Spleen (tissue), 11 donors: ENCODE data around the gene MCOLN1. TPM values are rescaled to one million over a fixed set of nuclear protein-coding genes. Genes with fewer than 3 reads are reported as not detected.
A peak's percentile ranks its signal among the peaks of the same experiment; 100 is the strongest.

ENCODE experiments used
- DNase-seq: peaks from one replicate; pipeline ENCODE4 v3.0.0-alpha.2; 2020
- H3K27ac ChIP-seq, 8 donors: fragments of 200-600 bp; sonication (generic) in 7 of 8; 1 replicate in 4 of 8; 2 replicates in 4 of 8; pipeline versions ENCODE4 v1.5.0 to v1.8.0; 2016 to 2021; ENCODE audit warnings: inconsistent platforms in 4 of 8, mild to moderate bottlenecking in 4 of 8, moderate library complexity in 1 of 8
- H3K27me3 ChIP-seq, 7 donors: fragments of 200-600 bp; sonication (generic) in 6 of 7; replicated peaks in 1 of 7; 1 replicate in 4 of 7; 2 replicates in 3 of 7; pipeline versions ENCODE4 v1.5.0 to v1.8.0; 2016 to 2021; ENCODE audit warnings: inconsistent platforms in 3 of 7, mild to moderate bottlenecking in 1 of 7
- H3K36me3 ChIP-seq, 6 donors: fragments of 200-600 bp; sonication (generic) in 5 of 6; 1 replicate in 4 of 6; 2 replicates in 2 of 6; pipeline versions ENCODE4 v1.5.0 to v1.8.0; 2016 to 2021; ENCODE audit warnings: inconsistent platforms in 2 of 6
- H3K4me1 ChIP-seq, 6 donors: fragments of 200-600 bp; sonication (generic) in 5 of 6; 1 replicate in 3 of 6; 2 replicates in 3 of 6; pipeline versions ENCODE4 v1.5.0 to v1.8.0; 2016 to 2021; ENCODE audit warnings: inconsistent platforms in 3 of 6
- H3K4me3 ChIP-seq, 8 donors: fragments of 200-600 bp; sonication (generic) in 7 of 8; 1 replicate in 4 of 8; 2 replicates in 4 of 8; pipeline versions ENCODE4 v1.5.0 to v1.8.0; 2016 to 2021; ENCODE audit warnings: inconsistent platforms in 4 of 8, mild to moderate bottlenecking in 4 of 8, moderate library complexity in 2 of 8
- H3K9me3 ChIP-seq, 8 donors: fragments of 200-600 bp; sonication (generic) in 7 of 8; 1 replicate in 4 of 8; 2 replicates in 4 of 8; pipeline versions ENCODE4 v1.5.0 to v1.8.0; 2016 to 2021; ENCODE audit warnings: inconsistent platforms in 4 of 8
- POLR2A ChIP-seq, 3 donors: fragments of 450-650 bp; IDR thresholded peaks; one replicate each; pipeline ENCODE4 v1.5.1; 2017; ENCODE audit warnings: antibody characterized with exemption in 3 of 3, mild to moderate bottlenecking in 1 of 3
- POLR2AphosphoS5 ChIP-seq, 3 donors: sonication (generic); formaldehyde crosslinking; IDR thresholded peaks; one replicate each; pipeline ENCODE4 v1.5.1; 2017; ENCODE audit warnings: antibody characterized with exemption in 3 of 3
- WGBS, 5 donors: extraction: QIAGEN DNeasy Blood & Tissue Kit in 3 of 5; methylation state at CpG; one replicate each; pipeline versions ENCODE4 v1.1.5 to v1.1.7; 2013 to 2018; 5-methylcytosine and 5-hydroxymethylcytosine counted together
- intact Hi-C: fragments of 100-400 bp; cut with DNase I; formaldehyde crosslinking; loops from one replicate; pipeline ENCODE4 v1.15.0; 2023; ENCODE audit warnings: low total_unique reads
- polyA plus RNA-seq, 3 donors: library from polyadenylated mRNA; stranded (reverse); fragments of 200-250 nt; gene quantifications; one replicate each; pipeline ENCODE4 v1.2.1, GENCODE V29; 2013
- total RNA-seq, 7 donors: library from RNA; depleted of rRNA in 3 of 7; stranded (reverse); fragments of >200 nt in 3 of 7; fragmentation: NEBNext Ultra II Directional in 4 of 7; extraction: Animal tissue kit (Norgen Biotek cat#: 25700) in 4 of 7; gene quantifications; one replicate each; pipeline versions ENCODE4 v1.1.0 to v1.2.1, GENCODE V29; 2016 to 2021
- TF ChIP-seq, protein P1 (sequence below), 11 experiments: fragments of 200-600 bp in 7 of 11; fragments of 450-650 bp in 4 of 11; sonication (generic) in 4 of 11; IDR thresholded peaks in 8 of 11; conservative IDR thresholded peaks in 3 of 11; 1 replicate in 7 of 11; 2 replicates in 4 of 11; pipeline versions ENCODE4 v1.4.0 to v1.8.0; 2016 to 2021; ENCODE audit warnings: antibody characterized with exemption in 11 of 11, inconsistent platforms in 4 of 11, mild to moderate bottlenecking in 1 of 11
- donor health status: healthy with polysubstance abuse.
- donor health status: DM: no; HTN: no; CAD: no; lungs with moderate emphysema.
- donor health status: DM: no; HTN: no; CAD: no.
- donor health status: Bipolar disorder and iron deficiency.
- donor health status: healthy.
- donor health status: DM: no; HTN: no; CAD: no.
- donor health status: DM: yes; HTN: yes; CAD: no.

The MCOLN1 gene
- total and polyA plus RNA-seq, 10 donors: 25.1 to 166 (median 117) TPM

DNA sequence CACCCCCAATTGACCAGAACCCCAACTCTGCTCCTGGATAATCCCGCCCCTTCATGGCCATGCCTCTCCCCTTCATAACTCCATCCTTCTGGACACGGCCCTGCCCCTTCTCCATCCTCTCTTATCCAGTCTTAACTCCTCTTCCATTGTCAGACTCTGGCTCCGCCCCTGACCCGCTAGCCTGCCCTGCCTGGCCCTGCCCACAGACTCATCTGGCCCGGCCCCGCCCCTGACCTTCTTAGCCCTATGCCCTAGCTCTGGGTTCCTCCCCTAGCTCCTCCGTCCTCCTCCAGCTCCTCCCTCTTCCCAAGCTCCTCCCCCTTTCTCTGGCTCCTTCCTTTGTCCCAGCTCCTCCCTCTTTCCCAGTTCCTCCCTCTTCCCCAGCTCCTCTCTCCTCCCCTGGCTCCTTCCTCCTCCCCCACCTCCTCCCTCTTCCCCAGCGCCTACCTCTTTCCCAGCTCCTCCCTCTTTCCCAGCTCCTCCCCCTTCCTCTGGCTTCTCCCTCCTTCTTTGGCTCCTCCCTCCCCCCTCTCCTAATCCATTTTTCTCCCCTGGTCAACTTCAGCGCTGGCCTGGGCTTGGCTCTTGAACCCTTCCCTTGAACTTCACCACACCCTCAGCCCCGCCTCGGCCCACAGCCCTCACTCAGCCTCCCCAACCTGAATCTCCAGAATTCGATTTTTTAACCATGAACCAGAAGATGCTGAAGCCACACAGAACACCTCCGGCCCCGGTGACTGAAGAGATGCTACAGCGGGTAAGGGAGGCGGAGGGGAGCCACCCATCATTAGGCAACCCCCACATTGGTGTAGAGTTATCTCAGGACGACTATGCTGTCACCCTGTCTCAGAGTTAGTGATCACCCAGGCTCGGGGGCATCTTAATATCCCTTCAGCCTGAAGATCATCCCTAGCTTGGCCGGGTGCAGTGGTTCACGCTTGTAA is 15.8 kb upstream of the MCOLN1 start:
- Histone ChIP-seq H3K9me3 (no peaks in the 10 kb centered on the region), H3K4me1 (peaks cover 0 to 32% (median 11%) of the 10 kb centered on the region in 6 donors), H3K36me3 (no peaks in the 10 kb centered on the region), H3K27me3 (peaks cover 0 to 65% (median 7%) of the 10 kb centered on the region in 7 donors), H3K4me3 (peak overlapping the region in 2 of 8 donors; percentile 13 to 45), H3K27ac (peak overlapping the region in 2 of 8 donors; percentile 5 to 45)
- peak; percentile 91 for DNase-seq
- 42 to 58% (median 49%) methylated on average over 19 to 20 of the region's 20 CpGs for WGBS, 5 donors
- TF ChIP-seq, protein P1, sequence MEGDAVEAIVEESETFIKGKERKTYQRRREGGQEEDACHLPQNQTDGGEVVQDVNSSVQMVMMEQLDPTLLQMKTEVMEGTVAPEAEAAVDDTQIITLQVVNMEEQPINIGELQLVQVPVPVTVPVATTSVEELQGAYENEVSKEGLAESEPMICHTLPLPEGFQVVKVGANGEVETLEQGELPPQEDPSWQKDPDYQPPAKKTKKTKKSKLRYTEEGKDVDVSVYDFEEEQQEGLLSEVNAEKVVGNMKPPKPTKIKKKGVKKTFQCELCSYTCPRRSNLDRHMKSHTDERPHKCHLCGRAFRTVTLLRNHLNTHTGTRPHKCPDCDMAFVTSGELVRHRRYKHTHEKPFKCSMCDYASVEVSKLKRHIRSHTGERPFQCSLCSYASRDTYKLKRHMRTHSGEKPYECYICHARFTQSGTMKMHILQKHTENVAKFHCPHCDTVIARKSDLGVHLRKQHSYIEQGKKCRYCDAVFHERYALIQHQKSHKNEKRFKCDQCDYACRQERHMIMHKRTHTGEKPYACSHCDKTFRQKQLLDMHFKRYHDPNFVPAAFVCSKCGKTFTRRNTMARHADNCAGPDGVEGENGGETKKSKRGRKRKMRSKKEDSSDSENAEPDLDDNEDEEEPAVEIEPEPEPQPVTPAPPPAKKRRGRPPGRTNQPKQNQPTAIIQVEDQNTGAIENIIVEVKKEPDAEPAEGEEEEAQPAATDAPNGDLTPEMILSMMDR (IDR thresholded peaks at IDR 0.05 in 8 of 11, conservative IDR thresholded peaks at IDR 0.05 in 3 of 11): no peak
- TF ChIP-seq POLR2AphosphoS5 (IDR thresholded peaks at IDR 0.05) (peak in 2 of 3 donors; percentile 37 to 50), POLR2A (IDR thresholded peaks at IDR 0.05) (no peak)
- intact Hi-C loops: no loop called here

DNA sequence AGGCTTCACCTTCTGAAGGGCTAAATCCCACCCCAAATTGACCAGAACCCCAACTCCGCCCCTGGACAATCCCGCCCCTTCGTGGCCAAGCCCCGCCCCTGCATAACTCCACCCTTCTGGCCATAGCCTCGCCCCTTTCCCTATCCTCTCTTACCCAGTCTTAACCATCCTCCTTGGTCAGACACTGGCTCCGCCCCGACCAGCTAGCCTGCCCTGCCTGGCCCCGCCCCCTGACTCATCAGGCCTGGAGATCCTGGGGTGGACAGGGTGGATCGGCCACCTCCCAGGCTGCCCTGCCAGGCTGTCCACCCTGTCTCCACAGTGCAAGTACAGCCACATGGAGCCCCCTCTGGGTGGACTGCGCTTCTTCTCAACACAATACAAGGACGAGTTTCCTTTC is 14.5 kb upstream of the MCOLN1 start:
- H3K4me3 ChIP-seq: no peak overlapping the region
- H3K27me3 ChIP-seq: peaks cover 0 to 53% (median 7%) of the 10 kb centered on the region in 7 donors
- intact Hi-C loops: no loop called here
- H3K4me1 ChIP-seq: peaks cover 0 to 31% (median 11%) of the 10 kb centered on the region in 6 donors
- no peak overlapping the region for H3K27ac ChIP-seq
- TF ChIP-seq POLR2A (IDR thresholded peaks at IDR 0.05) (no peak), POLR2AphosphoS5 (IDR thresholded peaks at IDR 0.05) (no peak)
- TF ChIP-seq, protein P1 (IDR thresholded peaks at IDR 0.05 in 8 of 11, conservative IDR thresholded peaks at IDR 0.05 in 3 of 11): no peak
- no peaks in the 10 kb centered on the region for H3K9me3 ChIP-seq
- peak; percentile 86 for DNase-seq
- WGBS, 5 donors: 37 to 55% (median 50%) methylated on average over 11 of the region's 11 CpGs
- H3K36me3 ChIP-seq: no peaks in the 10 kb centered on the region

DNA sequence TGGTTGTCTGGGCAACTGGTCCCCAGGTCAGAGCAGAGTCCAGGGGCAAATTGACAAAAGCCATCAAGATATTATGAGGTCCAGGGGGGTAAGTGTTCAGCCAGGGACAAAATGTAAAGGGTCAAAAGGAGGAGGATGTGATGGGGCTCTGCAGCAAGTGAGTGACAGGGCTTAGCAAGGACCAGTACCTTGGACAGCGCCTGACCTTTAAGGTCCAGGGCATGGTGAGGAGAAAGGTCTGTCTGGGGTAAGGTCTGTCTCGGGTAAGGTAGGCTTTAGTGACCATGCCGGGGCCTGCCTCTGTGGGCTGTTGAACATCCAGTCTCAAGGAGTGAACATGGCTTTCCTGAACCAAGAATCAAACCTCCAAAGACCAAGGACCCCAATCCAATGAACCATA is 12.8 kb upstream of the MCOLN1 start:
- H3K4me1 ChIP-seq: peaks cover 0 to 31% (median 11%) of the 10 kb centered on the region in 6 donors
- WGBS, 5 donors: 14 to 53% (median 38%) methylated on average over 3 of the region's 3 CpGs
- intact Hi-C loops: no loop called here
- DNase-seq: no peak
- no peak overlapping the region for H3K4me3 ChIP-seq
- H3K9me3 ChIP-seq: no peaks in the 10 kb centered on the region
- H3K27me3 ChIP-seq: peaks cover 0 to 35% (median 7%) of the 10 kb centered on the region in 7 donors
- no peak overlapping the region for H3K27ac ChIP-seq
- TF ChIP-seq POLR2AphosphoS5 (IDR thresholded peaks at IDR 0.05) (no peak), POLR2A (IDR thresholded peaks at IDR 0.05) (no peak)
- TF ChIP-seq, protein P1 (IDR thresholded peaks at IDR 0.05 in 8 of 11, conservative IDR thresholded peaks at IDR 0.05 in 3 of 11): no peak
- H3K36me3 ChIP-seq: no peaks in the 10 kb centered on the region

DNA sequence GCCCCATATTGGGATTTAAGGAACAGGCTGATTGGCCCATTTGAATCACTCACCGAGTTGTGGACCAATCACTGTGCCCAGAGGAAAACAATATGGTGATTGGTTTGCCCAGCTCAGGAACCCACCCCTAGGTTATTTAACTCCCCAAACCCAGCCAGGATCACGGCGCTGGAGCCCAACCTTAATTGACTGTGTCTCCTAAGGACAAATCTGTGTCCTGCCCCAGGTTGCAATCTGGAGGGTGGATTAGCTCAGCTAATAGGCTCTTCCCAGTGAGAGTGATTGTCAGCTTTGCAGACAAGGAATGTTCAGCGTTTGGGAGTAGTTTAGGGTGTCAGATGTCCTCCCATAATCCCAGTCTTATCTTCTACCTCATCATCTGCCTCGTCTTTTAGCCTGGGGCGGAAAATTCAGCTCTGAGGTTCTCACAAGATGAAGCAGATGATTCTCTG is 10.0 kb upstream of the MCOLN1 start:
- H3K4me1 ChIP-seq: peaks cover 0 to 27% (median 15%) of the 10 kb centered on the region in 6 donors
- H3K27me3 ChIP-seq: peaks cover 0 to 14% (median 0%) of the 10 kb centered on the region in 7 donors
- 63 to 79% (median 73%) methylated on average over 6 of the region's 6 CpGs for WGBS, 5 donors
- H3K9me3 ChIP-seq: no peaks in the 10 kb centered on the region
- H3K27ac ChIP-seq: no peak overlapping the region
- DNase-seq: no peak
- intact Hi-C loops: no loop called here
- TF ChIP-seq, protein P1 (IDR thresholded peaks at IDR 0.05 in 8 of 11, conservative IDR thresholded peaks at IDR 0.05 in 3 of 11): no peak
- TF ChIP-seq POLR2AphosphoS5 (IDR thresholded peaks at IDR 0.05) (no peak), POLR2A (IDR thresholded peaks at IDR 0.05) (no peak)
- no peaks in the 10 kb centered on the region for H3K36me3 ChIP-seq
- no peak overlapping the region for H3K4me3 ChIP-seq
